HG02884 (cell line): ENCODE results near the gene CIZ1.

Experiments used
- ATAC-seq: cut with Tn5 transposase; IDR thresholded peaks from one replicate; pipeline ENCODE4 v1.9.1; 2021; ENCODE audit warnings: mild to moderate bottlenecking, moderate library complexity; ENCODE audit not compliant: unreplicated experiment

CIZ1 gene

DNA sequence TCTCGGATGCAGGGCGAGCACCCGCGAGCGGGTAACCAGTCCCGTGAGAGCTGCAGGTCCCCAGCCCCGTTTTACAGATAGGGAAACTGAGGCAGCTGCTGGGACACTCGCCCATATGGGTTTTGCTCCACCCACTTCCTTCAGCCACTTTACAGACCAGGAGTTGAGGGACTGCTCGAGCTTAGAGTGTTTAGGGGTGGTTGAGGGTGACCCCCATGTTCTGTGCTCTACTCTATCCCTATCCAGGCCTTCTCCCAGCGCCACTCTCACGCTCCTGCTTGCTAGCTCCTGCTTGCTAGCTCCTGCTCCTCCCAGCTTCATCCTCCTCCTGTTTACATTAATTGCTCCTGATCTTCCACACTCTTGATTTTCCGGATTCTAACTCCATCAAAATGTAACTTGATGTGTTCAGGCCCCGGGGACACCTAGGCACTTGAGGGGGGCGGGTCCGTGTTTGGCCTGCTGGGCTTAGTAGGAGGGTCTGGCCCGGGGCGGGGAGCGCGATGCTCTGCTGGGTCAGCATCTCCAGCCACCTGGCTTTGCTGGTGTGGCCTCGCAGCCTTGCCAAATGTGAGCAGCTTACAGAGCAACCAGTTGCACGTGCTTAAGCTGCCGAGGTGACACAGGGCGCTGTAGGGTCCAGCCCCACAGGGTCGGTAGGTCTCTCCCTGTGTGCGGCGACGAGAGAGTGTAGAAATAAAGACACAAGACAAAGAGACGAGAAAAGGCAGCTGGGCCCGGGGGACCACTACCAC is 62.4 kb downstream of the CIZ1 start:
- ATAC-seq, result no peak

DNA sequence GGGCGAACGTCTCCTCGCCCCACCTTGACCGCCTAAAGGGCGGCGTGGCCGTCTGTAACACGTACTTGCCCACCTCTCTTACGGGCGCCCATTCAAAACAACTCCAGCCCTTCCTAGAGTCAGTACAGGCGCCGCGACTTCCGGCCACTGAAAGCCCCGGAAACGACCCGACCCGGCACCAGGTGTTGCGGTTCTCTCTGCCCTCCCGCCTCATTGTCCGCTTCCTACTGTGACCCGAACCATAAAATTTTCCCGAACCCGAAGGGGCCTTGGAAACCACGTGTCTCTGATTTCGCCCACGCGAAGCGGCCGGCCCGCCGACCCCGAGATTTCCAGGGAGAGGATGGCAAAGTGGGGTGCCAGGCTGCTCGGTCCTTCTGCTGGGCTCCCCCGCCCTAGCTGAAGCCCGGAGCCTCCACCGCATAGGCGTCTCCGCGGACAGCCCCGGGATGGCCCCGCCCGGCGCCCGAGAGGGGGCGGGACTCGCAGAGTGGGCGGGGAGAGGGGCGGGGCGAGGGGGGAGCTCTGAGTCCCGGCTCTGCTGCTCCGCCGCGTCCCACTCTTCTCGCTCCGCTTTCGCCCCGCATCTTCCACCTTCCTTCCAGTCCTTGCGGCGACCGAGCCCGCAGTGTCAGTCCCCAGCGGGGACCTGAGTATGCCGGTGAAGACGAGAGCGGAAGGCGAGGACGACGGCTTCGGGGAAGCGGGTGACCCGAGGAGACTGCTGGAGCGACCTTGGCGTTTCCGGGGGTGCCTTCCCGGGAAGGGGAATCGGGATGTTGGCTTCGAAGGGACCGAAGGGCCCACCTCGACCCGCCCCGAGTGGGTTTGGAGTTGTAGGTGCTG is 63.2 kb downstream of the CIZ1 start:
- peak; percentile 60 for ATAC-seq

DNA sequence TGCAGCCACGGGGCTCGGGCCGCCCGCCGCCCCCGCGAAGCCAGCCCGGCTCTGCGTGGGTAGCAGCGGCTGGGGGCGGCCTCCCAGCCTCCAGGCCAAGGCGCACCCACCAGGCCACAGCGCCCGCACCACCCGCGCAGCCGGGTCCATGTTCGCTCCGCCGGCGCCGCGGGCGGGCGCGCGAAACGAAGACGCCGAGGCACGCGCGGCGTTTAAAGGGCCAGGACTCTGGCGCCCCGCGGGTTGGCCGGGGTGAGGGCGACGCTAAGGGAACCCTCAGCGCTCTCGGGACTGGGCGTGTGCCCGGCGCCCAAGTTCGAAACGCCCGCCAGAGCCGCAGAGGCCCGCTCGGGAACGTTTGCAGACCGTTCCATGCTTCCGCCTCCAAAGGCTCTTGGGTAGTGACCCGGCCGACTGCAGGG is 63.8 kb downstream of the CIZ1 start, which contains the start of gene PTGES2:
Gene PTGES2 (minus strand): TSS at position 162 of the 422 bp plus-strand sequence. CDS start 12 bp downstream, at position 150.
- peak; percentile 50 for ATAC-seq

DNA sequence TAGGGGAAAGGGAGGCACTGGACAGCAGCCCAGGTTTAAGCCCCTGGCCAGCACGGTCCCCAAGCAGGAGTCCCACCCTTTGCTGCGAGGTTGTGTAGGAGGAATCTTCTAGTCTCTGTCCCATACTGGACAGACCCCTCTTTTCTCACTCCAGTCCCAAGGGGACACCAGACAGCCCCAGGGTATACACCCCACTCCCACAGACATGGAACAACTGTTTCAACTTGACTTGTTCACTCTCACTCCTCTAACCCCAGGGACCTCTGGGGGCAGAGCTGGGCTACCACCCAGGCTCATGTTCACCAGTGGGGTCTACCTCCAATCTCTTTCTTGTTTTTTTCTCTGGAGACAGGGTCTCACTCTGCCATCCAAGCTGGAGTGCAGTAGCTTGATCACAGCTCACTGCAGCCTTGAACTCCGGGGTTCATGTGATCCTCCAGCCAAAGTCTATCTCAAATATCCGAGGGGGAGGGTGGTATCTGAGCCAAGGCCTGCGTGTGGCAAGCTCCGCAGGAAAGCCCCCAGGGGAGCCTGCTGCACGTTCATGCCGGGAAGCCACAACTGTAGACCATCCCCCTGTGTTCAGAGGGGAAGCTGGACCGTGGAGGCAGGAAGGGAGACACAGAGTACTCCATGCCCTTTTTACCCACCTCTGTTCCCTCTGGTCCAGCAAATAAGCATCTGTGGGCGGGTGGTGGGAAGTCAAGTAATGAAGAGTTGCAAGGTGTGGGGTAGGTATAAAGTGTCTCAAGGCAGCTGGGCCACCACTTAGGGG is 65.6 kb downstream of the CIZ1 start:
- ATAC-seq, result no peak

DNA sequence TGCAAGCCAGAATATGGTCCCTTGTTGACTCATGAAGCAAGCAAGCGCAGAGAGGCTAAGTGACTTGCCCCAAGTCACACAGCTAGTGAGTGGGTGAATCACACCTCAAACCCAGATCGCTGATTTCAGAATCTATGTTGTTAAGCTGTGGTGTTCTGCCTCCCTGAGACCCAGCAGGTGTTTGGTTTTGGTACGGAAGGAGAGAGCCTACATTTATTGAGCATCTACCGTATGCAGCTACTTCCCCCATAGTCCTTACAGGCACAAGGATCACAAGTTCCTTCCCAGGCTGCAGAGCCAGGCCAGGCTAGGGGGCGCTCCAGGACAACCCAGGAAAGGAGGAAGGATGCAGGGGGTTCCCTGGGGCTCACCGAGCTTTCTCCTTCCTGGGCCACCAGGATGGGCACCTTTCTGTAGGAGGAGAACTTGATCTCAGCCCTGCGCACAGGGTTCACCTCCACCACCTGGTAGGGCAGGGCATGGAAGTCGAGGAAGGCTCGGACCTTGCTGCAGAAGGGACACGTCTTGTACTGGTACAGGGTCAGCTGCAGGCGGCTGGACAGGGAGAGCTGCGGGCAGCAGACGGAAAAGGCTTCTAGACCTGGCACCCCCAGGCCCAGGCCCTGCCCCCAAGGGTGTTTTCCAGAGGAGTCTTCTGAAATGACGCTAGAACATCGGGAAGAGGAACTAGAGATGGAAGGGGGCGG is 66.3 kb downstream of the CIZ1 start:
- no peak for ATAC-seq

DNA sequence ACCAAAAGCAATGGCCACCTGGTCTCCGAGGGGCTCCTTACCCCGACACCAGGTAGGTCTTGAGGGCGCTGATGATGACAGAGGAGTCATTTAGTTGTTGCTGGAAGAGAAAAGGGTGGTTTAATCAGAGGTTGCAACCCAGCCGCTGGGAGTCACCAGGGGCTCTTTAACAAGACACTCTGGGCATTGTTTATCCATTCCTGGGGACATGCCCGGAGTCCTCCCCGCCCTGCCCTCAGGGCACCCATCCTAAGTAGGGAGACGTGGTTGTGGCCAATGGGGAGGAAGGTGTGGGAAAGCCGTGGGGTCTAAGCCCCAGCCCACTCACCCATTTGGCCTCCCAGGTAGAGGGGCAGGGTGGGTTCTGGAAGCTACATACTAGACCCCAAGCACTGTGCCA is 66.9 kb downstream of the CIZ1 start:
- no peak for ATAC-seq

DNA sequence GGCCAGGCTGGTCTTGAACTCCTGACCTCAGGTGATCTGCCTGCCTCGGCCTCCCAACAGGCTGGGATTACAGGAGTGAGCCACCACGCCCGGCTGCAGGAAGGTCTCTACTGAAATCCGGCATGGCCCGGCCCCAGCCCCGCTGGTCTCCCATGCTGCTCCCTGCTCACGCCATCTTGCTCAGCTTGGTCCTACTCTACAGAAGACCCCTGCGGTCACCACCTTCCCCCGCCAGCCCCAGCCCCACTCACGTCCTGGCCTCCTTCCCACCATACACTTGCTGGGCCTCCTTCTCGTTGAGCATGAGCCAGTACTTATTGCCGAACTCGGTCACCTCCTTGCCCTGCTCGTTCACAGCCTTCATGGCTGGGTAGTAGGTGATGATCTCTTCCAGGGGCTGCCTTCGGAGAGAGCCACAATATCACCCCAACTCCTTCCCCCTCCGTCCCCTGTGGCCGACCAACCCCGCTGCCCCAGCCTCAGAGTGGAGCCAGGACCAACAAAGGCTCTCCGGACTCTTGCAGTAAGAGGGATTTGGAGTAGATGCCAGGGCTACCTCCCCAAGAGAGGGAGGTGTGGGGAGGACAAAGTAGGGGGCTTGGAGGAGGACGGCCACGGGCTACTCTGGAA is 67.8 kb downstream of the CIZ1 start:
- ATAC-seq, result no peak

DNA sequence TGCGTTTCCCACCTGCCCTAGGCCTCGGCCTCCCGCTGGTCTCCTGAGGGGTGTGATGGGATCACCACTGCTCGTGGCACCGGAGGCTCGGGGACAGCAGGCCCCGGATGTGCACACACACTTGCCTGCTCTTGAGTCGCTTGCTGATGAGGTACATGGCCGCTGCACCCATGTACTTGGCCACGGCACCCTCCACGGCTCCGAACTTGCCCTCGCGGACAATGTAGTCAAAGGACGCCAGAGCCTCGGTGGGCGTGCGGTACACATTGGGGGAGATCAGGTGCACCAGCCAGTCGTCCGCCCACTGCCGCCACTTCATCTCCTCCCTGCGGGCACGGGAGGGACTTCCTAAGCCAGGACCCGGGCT is 68.6 kb downstream of the CIZ1 start:
- no peak for ATAC-seq

DNA sequence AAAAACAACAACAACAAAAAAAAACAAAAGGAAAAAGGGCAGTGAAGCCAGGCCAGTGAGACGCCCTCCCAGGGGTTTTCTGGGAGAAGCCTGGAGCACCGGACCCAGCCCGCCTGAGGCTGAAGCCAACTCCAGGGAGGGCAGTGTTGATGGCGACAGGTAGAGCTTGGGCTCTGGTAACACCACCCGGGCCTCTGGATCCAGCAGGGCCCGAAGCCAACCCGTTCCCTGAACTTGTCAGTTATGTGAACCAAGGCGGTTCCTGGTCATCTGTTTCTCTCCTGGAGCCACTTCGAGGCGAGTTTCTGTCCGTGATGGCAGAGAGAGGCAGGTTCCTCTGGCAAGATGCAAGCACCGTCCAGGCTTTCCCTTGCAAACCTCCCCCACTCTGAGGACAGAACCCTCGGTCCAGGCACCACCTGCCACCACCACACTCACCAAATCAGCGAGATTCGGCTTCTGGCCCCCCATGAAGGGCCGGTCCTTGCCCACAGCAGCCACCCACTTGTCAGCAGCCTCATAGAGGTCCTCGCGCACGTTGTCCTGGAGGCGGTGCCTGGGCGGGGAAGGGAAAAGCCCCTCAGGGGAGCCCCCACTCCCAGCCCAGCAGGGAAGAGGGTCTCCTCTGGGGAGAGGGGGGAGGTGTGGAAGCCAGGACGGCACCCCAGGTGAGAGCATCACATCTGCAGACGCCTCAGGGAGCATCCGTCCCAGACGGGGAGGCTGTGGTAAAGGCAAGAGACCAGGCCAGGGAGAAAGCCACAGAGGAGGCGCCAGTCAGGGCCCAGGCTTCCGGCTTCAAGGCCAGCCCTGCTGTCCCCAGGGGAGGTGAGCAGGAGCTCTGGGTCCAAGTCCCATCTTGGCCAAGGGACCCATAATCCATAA is 69.2 kb downstream of the CIZ1 start:
- no peak for ATAC-seq

DNA sequence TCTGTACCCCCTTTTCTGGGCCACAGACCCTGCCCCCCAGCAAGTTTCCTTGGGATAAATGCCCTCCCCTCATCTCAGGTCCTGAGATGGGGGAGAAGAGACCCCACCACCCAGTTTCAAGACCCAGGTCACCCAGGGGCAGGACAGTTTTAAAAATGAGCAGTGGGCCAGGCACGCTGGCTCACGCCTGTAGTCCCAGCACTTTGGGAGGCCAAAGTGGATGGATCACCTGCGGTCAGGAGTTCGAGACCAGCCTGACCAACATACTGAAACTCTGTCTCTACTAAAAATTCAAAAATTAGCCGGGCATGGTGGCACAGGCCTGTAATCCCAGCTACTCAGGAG is 69.9 kb downstream of the CIZ1 start:
- ATAC-seq, result no peak

DNA sequence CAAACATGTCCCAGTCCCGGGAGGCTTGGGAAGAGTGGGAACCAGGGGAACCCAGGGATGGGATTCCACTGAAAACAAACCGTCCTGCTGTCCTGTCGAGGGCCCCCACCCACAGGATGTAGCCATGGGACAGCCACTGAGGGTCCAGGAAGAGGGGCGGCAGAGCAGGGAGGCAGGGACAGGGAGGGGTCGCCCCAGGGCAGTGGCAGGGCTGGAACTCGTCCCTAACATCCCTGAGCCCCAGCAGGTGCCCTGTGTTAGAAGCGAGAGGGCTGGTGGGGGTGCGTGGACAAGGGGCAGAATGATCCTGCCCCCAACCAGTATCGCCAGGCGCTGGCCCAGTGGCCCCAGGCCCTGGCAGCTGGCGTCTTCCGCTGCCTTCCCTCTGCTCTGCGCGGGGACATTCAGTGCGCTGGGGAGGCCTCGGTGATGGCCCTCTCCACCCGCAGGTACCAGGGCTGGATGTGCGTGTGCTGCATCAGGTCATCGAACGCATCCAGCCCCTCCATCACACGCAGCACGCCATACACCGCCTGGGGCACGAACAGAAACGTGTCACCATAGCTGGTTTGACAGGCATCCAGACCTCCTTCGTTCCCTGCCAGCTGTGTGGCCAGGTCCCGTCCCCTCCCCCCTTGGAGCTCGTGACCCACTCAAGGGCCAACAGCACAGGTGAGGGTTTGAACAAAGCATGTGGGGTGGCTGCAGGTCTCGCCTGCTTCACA is 70.5 kb downstream of the CIZ1 start:
- ATAC-seq, result no peak

DNA sequence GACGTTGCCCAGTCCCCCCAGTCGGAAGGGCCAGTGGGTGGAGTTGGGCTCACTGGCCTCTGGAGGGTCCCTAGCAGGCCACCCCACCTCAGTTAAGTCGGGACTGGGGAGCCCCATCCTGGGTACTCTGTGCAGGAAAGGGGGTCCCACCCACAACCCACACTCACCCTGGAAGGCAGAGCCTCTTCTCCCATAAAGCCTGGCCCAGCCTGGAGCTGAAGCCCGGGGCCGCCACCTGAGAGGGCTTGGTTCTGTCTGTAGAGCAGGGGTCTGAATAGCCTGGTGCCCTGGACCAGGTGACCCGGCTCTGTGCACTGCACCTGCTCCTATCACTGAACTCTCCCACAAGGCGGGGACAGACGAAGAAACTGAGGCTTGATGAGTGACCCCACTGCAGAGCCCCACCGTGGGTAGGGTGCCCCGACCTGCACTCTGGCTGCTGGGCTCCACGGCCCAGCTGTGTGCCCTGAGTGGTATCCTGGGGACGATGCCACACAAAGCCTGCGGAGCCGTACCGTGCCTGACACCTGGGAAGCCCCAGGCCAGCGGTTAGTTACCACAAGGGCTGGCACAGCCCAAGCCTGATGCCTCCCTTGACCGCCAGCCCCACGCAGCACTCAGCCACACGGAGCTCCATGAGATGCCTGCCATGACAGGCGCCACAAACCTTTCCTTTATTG is 71.2 kb downstream of the CIZ1 start:
- no peak for ATAC-seq

DNA sequence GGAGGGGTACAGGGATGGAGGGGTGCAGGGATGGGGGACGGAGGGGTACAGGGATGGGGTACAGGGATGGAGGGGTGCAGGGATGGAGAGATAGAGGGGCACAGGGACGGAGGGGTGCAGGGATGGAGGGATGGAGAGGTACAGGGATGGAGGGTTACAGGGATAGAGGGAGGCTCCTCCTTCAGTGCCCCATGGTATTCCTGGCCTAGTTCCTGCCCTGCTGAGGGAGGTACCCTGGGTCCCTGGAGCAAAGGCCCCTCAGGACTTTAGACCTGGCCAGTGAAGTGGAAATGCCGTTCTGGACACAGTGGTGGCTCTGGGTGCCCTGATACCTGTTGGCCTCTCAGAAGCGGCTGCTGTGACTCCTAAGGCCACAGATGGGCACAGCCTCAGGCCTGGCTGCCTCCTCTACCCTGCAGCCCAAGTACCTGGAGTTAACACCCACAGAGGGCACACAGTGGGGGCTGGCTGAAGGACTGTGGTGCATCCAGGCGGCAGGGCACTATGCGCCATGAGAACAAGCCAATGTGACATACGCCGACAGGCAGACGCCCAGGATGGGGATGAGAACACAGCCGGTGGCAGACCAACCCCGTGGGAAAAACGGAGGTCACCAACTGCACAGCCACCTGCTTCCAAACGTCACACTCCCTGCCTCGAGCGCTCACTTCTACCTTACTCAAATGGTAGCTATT is 72.3 kb downstream of the CIZ1 start:
- ATAC-seq, result no peak

DNA sequence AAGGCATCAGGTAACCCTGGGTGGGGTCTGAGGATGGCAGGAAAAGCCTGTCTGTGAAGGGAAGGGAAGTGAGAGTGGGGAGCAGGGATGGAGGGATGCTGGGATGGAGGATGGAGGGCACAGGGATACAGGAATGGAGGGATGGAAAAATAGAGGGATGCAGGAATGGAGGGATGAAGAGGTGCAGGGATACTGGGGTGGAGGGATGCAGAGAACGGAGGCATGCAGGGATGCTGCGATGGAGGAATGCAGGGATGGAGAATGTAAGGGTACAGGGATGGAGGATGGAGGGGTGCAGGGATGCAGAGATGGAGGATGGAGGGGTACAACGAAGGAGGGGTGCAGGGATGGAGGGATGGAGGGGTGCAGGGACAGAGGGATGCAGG is 72.9 kb downstream of the CIZ1 start:
- no peak for ATAC-seq

DNA sequence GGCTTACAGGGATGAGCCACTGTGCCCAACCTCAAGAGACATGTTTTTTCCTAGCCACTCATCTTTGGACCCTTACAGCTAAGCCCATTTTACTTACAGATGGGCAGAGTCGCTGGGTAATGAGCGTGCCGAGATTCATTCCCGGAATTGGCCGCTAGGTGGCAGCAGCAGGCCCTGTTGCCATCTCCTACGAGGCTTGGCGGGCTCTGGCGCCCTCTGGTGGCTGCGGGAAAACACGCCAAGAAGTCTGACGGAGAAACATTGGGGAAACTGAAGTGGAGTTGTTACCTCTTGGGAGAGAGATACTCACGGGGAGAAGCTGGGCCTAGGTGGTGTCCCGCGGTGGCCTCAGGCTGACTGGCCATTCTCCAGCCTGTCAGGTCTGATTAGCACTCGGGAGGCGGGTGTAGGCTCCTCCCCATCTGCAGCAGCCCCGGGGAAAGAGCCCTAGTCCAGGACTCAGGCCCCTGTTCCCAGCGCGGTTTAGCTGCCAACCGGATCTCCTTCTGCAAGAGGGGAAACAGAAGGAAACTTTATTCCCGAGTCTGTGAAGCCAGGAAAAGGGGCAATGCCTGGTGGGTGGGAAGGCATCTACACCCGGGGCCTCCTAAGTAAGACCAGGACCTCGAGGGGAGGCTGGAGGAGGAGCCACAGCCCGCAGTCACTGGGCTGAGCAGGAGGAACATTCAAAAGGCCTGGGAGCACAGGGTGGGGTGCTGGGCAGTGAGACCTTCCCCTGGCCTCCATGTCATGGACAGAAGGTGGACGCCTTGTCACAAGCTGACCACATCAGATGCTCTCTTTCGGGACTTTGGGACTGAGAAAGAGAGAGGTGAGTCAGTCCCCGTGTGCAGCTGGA is 73.5 kb downstream of the CIZ1 start:
- ATAC-seq, result no peak
